T-cell (primary cell): ENCODE results near the gene GABRD. TPM values are rescaled to one million over a fixed set of nuclear protein-coding genes. Genes with fewer than 3 reads are reported as not detected.

Experiments used
- total RNA-seq, 35 experiments: library from RNA in 6 of 35; stranded (reverse) in 6 of 35; fragments of 120-200 nt in 1 of 35; gene quantifications; one replicate each; pipeline versions ENCODE4 v1.2.1 to v1.2.4 and lab custom pipeline; 2013 to 2026

The GABRD gene
- total RNA-seq, 5 donors from 2014 or later (not counting 1 experiment from before 2014, with no cell fraction given): 1.1 TPM; not detected in 4

Other genes with a start within 250 kb of the GABRD start
- 10 to 100 TPM; 45.6 to 68.2 (median 58.0) TPM for gene NADK, start 240.9 kb upstream of the GABRD start, total RNA-seq
- gene GNB1, start 128.3 kb upstream of the GABRD start, total RNA-seq: 100 to 1,000 TPM; 208 to 295 (median 261) TPM
- 1 to 10 TPM in 3 of 5 donors, under 1 TPM in 2; 0.82 to 1.3 (median 1.1) TPM for gene CALML6, start 104.1 kb upstream of the GABRD start, total RNA-seq
- gene TMEM52, start 100.1 kb upstream of the GABRD start, total RNA-seq: under 1 TPM in 3 of 5 donors, not detected in 2; 0.28 to 0.93 (median 0.69) TPM
- gene CFAP74, start 15.6 kb upstream of the GABRD start, total RNA-seq: not detected
- gene PRKCZ, start 31.1 kb downstream of the GABRD start, total RNA-seq: 10 to 100 TPM; 27.5 to 36.9 (median 31.0) TPM
- gene FAAP20, start 175.4 kb downstream of the GABRD start, total RNA-seq: 10 to 100 TPM; 52.9 to 74.8 (median 68.2) TPM
- 100 to 1,000 TPM; 137 to 299 (median 157) TPM for gene SKI, start 209.0 kb downstream of the GABRD start, total RNA-seq